ENCODE measurements around the gene SFXN3. TPM values are rescaled to one million over a fixed set of nuclear protein-coding genes. Genes with fewer than 3 reads are reported as not detected.

The SFXN3 gene
- total and polyA plus RNA-seq, 10 of the 15 experiments (the other 5 are each of a cell fraction or from before 2014, with no cell fraction given): 0.05 to 11.3 (median 1.2) TPM

DNA sequence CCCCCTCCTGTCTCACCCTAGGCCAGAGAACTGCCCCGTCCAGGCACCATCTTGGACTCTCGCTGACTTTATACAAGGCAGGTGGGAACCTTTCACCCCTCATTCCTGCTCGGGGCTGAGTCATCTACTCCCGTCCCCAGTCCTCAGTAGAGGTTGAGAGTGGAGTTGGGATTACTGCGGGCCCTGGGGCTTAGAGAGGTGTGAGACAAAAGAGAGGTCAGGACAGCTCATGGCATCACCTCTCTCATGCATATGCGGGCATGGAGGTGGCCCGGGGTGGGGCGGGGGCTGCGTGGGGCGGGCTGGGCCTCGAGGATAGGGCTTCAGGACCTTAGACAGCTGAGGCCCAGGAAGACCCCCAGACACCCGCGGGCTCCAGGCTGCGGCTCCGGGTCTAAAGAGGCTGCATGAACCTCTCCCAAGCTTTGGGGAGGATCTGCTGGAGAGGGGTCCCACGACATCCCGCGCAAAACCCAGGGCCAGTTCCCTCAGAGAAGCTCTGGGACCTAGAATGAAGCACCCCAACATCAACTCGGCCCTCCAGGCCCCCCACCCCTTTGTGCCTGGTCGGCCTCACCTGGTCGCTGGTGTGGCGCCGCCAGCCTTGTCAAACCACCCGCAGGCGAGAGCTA is 422 bp upstream of the SFXN3 start (continued):
- TF ChIP-seq, protein P1, sequence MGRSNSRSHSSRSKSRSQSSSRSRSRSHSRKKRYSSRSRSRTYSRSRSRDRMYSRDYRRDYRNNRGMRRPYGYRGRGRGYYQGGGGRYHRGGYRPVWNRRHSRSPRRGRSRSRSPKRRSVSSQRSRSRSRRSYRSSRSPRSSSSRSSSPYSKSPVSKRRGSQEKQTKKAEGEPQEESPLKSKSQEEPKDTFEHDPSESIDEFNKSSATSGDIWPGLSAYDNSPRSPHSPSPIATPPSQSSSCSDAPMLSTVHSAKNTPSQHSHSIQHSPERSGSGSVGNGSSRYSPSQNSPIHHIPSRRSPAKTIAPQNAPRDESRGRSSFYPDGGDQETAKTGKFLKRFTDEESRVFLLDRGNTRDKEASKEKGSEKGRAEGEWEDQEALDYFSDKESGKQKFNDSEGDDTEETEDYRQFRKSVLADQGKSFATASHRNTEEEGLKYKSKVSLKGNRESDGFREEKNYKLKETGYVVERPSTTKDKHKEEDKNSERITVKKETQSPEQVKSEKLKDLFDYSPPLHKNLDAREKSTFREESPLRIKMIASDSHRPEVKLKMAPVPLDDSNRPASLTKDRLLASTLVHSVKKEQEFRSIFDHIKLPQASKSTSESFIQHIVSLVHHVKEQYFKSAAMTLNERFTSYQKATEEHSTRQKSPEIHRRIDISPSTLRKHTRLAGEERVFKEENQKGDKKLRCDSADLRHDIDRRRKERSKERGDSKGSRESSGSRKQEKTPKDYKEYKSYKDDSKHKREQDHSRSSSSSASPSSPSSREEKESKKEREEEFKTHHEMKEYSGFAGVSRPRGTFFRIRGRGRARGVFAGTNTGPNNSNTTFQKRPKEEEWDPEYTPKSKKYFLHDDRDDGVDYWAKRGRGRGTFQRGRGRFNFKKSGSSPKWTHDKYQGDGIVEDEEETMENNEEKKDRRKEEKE (IDR thresholded peaks at IDR 0.05): no peak
- no peak for TF ChIP-seq SUZ12 (IDR thresholded peaks at IDR 0.05; ENCODE audit: unreplicated experiment)

DNA sequence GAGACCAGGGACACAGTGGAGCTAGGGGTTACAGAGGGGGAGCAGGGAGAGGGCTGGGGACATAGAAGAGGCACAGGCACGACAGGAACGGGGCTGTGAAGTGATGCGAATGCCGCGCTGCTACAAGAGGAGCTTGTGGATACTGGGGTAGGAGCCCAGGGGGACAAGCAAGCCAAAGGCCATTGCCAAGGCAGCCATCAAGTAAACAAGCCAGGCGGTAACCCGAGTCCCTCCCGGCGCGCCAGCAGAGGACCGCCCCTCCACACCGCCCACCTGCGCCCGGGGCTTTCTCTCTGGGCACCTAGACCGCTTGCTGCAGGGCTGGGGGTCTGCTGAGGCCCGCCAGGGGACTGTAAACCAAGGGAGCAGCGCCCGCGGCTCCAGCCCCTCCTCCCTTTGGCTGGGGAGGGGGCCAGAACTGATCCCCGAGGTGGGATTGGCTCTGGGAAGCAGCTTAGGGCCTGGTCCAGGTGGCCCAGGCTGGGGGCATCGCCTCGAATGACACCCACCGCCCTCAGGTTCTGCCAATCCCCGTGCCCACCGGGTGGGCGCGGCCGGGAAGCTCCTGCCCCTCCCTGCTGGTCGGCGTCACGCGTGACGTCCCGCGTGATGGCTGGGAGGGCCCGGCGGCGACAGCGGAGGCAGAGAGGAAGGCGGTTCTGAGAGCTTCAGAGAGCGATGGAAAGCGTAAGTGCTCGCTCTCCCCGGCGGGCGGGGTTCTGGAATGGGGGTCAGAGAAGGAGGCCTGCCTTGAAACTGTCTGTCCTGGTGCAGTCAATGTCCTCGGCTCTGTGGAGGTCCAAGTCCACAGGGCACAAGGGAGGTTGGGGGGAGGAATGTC is 982 bp downstream of the SFXN3 start:
- no TSS peak for BruUV-seq (replicated peaks)
- H4K20me1 ChIP-seq (ENCODE audit: control insufficient read depth, insufficient read depth): no peaks in the 10 kb centered on the region
- H3K4me2 ChIP-seq (ENCODE audit: control insufficient read depth, insufficient read depth): peak overlapping the region; percentile 95
- H2AFZ ChIP-seq (ENCODE audit: control insufficient read depth, low read depth, low read length): peak overlapping the region; percentile 91
- peak overlapping the region; percentile 22; the same call in 1 of the 2 replicates for H3K9ac ChIP-seq (ENCODE audit: control insufficient read depth, insufficient read depth, low read length)
- 1% methylated on average over 44 of the region's 47 CpGs for WGBS (ENCODE audit: insufficient coverage, insufficient replicate concordance, low lambda C conversion rate, missing lambda C conversion rate)
- RAD21 ChIA-PET (ENCODE audit: unreplicated experiment): interaction anchor here (0.9 to 2.3 kb wide), 6 partner anchors 10 to 63 kb away, joined by 3 to 13 read pairs (median 4); no protein-coding TSS in a partner anchor
- no peak overlapping the region for H3K27ac ChIP-seq (ENCODE audit: control insufficient read depth, insufficient read depth)
- H3K79me2 ChIP-seq (ENCODE audit: control insufficient read depth, insufficient read depth, low read length): no peaks in the 10 kb centered on the region
- in situ Hi-C loops (cut with MboI): no loop called here
- ATAC-seq (peak; percentile 66), FAIRE-seq (no peak), DNase-seq (ENCODE audit: low read depth, low spot score) (no peak)
- CTCF ChIA-PET: interaction anchor here (0.6 to 6.5 kb wide), 13 partner anchors 8 to 704 kb away, joined by 3 to 86 read pairs (median 6); partner anchors contain the start of genes KAZALD1 and LZTS2
- peaks cover 5 to 9% of the 10 kb centered on the region in 2 experiments for H3K27me3 ChIP-seq (replicated peaks in 1 of 2; ENCODE audit: control insufficient read depth in 2 of 2, insufficient read depth in 2 of 2, low read length in 1 of 2)
- H3K4me1 ChIP-seq (ENCODE audit: control insufficient read depth, insufficient read depth, low read length): peaks cover 21% of the 10 kb centered on the region
- SMC1A ChIA-PET (ENCODE audit: uncharacterized antibody, unreplicated experiment): interaction anchor here (0.5 to 4.3 kb wide), 6 partner anchors 10 to 118 kb away, joined by 3 to 24 read pairs (median 3); no protein-coding TSS in a partner anchor
- no peaks in the 10 kb centered on the region for H3K9me3 ChIP-seq (replicated peaks; ENCODE audit: control insufficient read depth, insufficient read depth, low read length)
- no peaks in the 10 kb centered on the region for H3K36me3 ChIP-seq (ENCODE audit: control insufficient read depth in 2 of 2, insufficient read depth in 2 of 2, low read length in 1 of 2)
- intact Hi-C loops (cut with micrococcal nuclease; ENCODE audit: unreplicated experiment): loop anchor here (5.0 kb wide), 1 partner anchor 35 kb away; no protein-coding TSS in a partner anchor
- peak overlapping the region; percentile 64 for H3K4me3 ChIP-seq
- POLR2A ChIA-PET: interaction anchor here (1.0 to 1.7 kb wide), 5 partner anchors 11 to 35 kb away, joined by 3 to 8 read pairs (median 4); partner anchors contain the start of gene KAZALD1
- TF ChIP-seq IRF5 (IDR thresholded peaks at IDR 0.05; ENCODE audit: borderline replicate concordance) (no peak), ZBTB33 (IDR thresholded peaks at IDR 0.05) (no peak), TBL1XR1 (IDR thresholded peaks at IDR 0.05; ENCODE audit: low read depth, low read length) (no peak), ATF3 (IDR thresholded peaks at IDR 0.05; ENCODE audit: borderline replicate concordance, extremely low read depth, low read depth, low read length) (no peak), FOS (IDR thresholded peaks at IDR 0.05; ENCODE audit: borderline replicate concordance, extremely low read depth, insufficient read length) (no peak), CEBPB (IDR thresholded peaks at IDR 0.05; ENCODE audit: borderline replicate concordance in 1 of 2, low read depth in 2 of 2, low read length in 2 of 2) (no peak), BACH1 (IDR thresholded peaks at IDR 0.05; ENCODE audit: borderline replicate concordance) (0 out of 2 replicates have a peak, but pooled peaks have one; percentile 31), PKNOX1 (IDR thresholded peaks at IDR 0.05) (peak; percentile 76)
